BE2C (cell line): Measurements from ENCODE around the gene IGFLR1.
A peak's percentile ranks its signal among the peaks of the same experiment; 100 is the strongest.

Source experiments
- DNase-seq: peaks from one replicate; pipeline ENCODE4 v3.0.0-alpha.2; 2020
- H3K27me3 ChIP-seq: fragments of 250-450 bp; sonication (Bioruptor Pico); 2 replicates; pipeline ENCODE4 v1.5.1; 2020; ENCODE audit warnings: mild to moderate bottlenecking
- H3K36me3 ChIP-seq: fragments of 250-450 bp; sonication (Bioruptor Pico); 2 replicates; pipeline ENCODE4 v1.5.1; 2020; ENCODE audit warnings: mild to moderate bottlenecking
- H3K4me1 ChIP-seq: fragments of 250-450 bp; sonication (Bioruptor Pico); 2 replicates; pipeline ENCODE4 v1.5.1; 2020
- H3K4me3 ChIP-seq: 2 replicates; pipeline ENCODE4 v1.5.1; 2011; ENCODE audit warnings: low read depth, low read length
- H3K9me3 ChIP-seq: fragments of 250-450 bp; sonication (Bioruptor Pico); 2 replicates; pipeline ENCODE4 v1.5.1; 2020
- CTCF ChIP-seq: IDR thresholded peaks from 2 replicates; pipeline ENCODE4 v1.5.1; 2012; ENCODE audit warnings: mild to moderate bottlenecking, low read depth, low read length

IGFLR1 gene

GRCh38 chr19:35756377-35757230 is 14.4 kb upstream of the IGFLR1 start, which contains the start of gene HSPB6:
HSPB6 (minus strand) TSS chr19:35757029; CDS start chr19:35757008, 21 bp downstream.
- TF ChIP-seq CTCF: no peak
- no peak for DNase-seq
- H3K27me3 ChIP-seq: no peaks in the 10 kb centered on the region
- no peaks in the 10 kb centered on the region for H3K9me3 ChIP-seq
- peaks cover 13% of the 10 kb centered on the region for H3K36me3 ChIP-seq
- H3K4me3 ChIP-seq: peak within 1 kb of the TSS; percentile 92
- H3K4me1 ChIP-seq: no peaks in the 10 kb centered on the region; the same call in 1 of the 2 replicates

- DNase-seq: no peak
- Histone ChIP-seq H3K9me3 (no peaks in the 10 kb centered on the region), H3K27me3 (no peaks in the 10 kb centered on the region), H3K36me3 (peaks cover 8% of the 10 kb centered on the region), H3K4me3 (no peak overlapping the region), H3K4me1 (no peaks in the 10 kb centered on the region; the same call in 1 of the 2 replicates)
- no peak for TF ChIP-seq CTCF
Measured at GRCh38 chr19:35755550-35756376, 13.5 kb upstream of the IGFLR1 start.

GRCh38 chr19:35755131-35755549 is 12.9 kb upstream of the IGFLR1 start:
- Histone ChIP-seq H3K4me1 (no peaks in the 10 kb centered on the region; the same call in 1 of the 2 replicates), H3K27me3 (no peaks in the 10 kb centered on the region), H3K4me3 (no peak overlapping the region), H3K9me3 (no peaks in the 10 kb centered on the region), H3K36me3 (peaks cover 5% of the 10 kb centered on the region)
- TF ChIP-seq CTCF: no peak
- no peak for DNase-seq

GRCh38 chr19:35754370-35755130 is 12.3 kb upstream of the IGFLR1 start:
- TF ChIP-seq CTCF: no peak
- no peaks in the 10 kb centered on the region; the same call in 1 of the 2 replicates for H3K4me1 ChIP-seq
- no peaks in the 10 kb centered on the region for H3K9me3 ChIP-seq
- H3K4me3 ChIP-seq: no peak overlapping the region
- DNase-seq: no peak
- H3K27me3 ChIP-seq: no peaks in the 10 kb centered on the region
- peaks cover 5% of the 10 kb centered on the region for H3K36me3 ChIP-seq

- H3K4me3 ChIP-seq: no peak overlapping the region
- peaks cover 5% of the 10 kb centered on the region; the same call in 1 of the 2 replicates for H3K36me3 ChIP-seq
- no peaks in the 10 kb centered on the region for H3K27me3 ChIP-seq
- peaks cover 2% of the 10 kb centered on the region; the same call in 1 of the 2 replicates for H3K4me1 ChIP-seq
- TF ChIP-seq CTCF: no peak
- DNase-seq: no peak
- no peaks in the 10 kb centered on the region for H3K9me3 ChIP-seq
Measured at GRCh38 chr19:35753634-35754369, 11.6 kb upstream of the IGFLR1 start.
